Mucosa of gallbladder (tissue), 1 donor: ENCODE results near the gene WWC1. TPM values are rescaled to one million over a fixed set of nuclear protein-coding genes. Genes with fewer than 3 reads are reported as not detected.
"Not testable (repeated sequence)": the region's sequence is repeated elsewhere in the genome, so short reads cannot be mapped to it uniquely, and the experiment has no call there.

Source experiments
- DNase-seq: peaks from one replicate; pipeline ENCODE4 v3.0.0-alpha.2; 2020; ENCODE audit warnings: low spot score
- total RNA-seq: library from RNA; stranded (reverse); gene quantifications from one replicate; pipeline ENCODE4 v1.2.1, GENCODE V29; 2021
- donor health status: DM: no; HTN: no; CAD: no.

Gene WWC1
- total RNA-seq, 1 donor from 2014 or later, result 58.4 TPM

- DNase-seq, result no peak
These were observed 16.6 kb downstream of the WWC1 start for GRCh38 chr5:168307925-168308584.

GRCh38 chr5:168308976-168309598 is 17.6 kb downstream of the WWC1 start:
- DNase-seq, result no peak

DNA sequence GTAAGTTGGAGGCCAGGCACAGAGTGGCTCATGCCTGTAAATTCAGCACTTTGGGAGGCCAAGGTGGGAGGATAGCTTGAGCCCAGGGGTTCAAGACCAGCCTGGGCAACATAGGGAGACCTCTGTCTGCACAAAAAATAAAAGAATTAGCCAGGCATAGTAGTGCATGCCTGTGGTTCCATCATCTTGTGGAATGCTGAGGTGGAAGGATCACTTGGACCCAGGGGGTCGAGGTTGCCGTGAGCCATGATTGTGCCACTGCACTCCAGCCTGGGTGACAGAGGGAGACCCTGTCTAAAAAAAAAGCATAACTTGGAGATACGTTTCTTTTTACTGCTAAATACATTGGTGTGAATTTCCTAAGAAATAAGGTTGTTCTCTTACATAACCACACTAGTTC is 19.1 kb downstream of the WWC1 start:
- DNase-seq, result not testable (repeated sequence)

GRCh38 chr5:168311061-168311566 is 19.7 kb downstream of the WWC1 start:
- DNase-seq, result no peak

DNA sequence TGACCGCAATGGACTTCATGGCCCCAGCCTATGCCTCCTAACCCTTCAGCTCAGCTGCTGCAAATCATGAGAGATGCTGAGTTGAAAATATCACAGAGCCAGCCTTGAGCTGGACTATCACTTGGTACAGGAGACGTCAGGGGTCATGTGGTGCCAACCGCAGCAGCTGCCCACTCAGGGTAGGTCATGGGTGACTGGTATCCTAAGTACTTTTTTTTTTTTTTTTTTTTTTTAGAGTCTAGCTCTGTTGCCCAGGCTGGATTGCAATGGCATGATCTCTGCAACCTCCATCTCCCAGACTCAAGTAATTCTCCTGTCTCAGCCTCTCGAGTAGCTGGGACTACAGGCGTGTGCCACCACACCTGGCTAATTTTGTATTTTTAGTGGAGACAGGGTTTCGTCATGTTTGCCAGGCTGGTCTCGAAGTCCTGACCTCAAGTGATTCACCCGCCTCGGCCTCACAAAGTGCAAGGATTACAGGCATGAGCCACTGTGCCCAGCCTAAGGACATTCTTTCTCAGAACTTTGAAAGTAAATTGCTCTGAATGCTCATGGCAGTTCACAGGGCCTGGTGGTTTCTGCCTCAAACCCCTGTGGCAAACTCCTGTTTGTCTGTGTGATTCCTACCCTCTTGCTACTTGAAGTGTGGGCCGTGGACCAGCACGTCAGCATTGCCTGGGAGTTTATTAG is 21.3 kb downstream of the WWC1 start:
- no peak for DNase-seq

DNA sequence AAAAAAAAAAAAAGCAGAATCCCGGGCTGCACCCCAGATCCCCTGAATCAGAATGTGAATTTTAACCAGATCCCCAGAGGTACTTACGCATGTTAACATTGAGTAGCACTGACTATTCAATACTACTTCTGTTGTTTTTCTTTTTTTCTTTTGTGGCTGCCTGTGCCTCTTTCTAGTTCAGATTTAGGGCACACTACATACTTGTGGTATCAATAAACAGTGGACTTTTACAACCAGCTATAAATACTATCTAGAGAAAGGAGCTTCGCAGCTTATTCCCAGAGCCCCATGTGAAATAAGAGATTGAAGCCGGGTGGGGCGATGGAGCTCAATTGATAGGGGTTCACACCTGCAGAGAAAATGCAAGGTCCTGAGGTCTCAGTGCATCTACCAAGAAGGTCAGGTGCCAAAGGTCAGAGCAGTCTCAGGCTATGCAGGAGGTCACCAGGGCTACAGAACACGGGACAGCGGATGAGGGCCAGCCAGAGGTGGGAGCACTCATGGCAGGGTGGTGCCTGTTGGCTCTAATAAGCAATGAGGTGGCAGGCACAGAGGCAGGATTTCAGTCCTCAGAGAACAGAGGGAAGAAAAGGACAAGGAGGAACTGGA is 22.3 kb downstream of the WWC1 start:
- DNase-seq, result no peak

GRCh38 chr5:168314735-168315411 is 23.4 kb downstream of the WWC1 start:
- DNase-seq, result peak; percentile 93

GRCh38 chr5:168315416-168316138 is 24.1 kb downstream of the WWC1 start:
- no peak for DNase-seq

DNA sequence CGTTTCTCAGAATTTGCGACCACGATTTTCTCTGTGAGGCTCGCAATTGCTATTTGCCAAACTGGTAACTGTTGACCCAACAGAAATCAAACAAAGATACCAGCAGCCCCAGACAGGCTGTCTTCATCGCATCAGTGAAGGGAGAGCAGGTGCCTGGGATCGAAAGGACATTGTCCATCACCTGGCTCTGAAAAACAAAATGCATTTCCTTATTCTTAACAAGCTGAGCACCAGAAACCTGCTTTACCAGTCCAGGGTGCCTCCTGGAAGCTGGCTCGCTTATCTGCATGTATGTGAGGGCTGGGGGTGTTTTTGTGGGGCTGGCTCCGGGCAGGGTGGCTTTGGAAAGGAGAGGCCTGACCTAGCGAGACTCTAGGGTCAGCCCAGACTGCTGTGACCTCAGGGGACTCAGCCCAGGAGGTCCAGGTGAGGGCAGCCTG is 24.7 kb downstream of the WWC1 start:
- DNase-seq, result peak; percentile 86

- no peak for DNase-seq
These were observed 25.7 kb downstream of the WWC1 start for GRCh38 chr5:168317096-168317520.

- no peak for DNase-seq
These were observed 26.2 kb downstream of the WWC1 start for GRCh38 chr5:168317521-168318147.

GRCh38 chr5:168318240-168318639 is 26.8 kb downstream of the WWC1 start:
- DNase-seq, result no peak

DNA sequence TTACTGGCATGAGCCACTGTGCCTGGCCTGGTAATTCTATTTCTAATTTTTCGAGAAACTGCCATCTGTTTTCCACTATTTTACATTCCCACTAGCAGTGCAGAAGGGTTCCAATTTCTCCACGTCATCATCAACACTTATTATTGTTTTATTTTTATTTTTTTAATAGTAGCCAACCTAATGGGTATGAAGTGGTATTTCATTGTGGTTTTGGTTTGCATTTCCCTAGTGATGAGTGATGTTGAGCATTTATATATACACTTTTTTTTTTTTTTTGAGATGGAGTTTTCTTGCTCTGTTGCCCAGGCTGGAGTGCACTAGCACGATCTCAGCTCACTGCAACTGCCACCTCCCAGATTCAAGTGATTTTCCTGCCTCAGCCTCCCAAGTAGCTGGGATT is 28.3 kb downstream of the WWC1 start:
- DNase-seq, result no peak

GRCh38 chr5:168320805-168321204 is 29.4 kb downstream of the WWC1 start:
- no peak for DNase-seq

- peak; percentile 84 for DNase-seq
These were observed 33.6 kb downstream of the WWC1 start for GRCh38 chr5:168324859-168325630.

GRCh38 chr5:168327019-168327421 is 35.6 kb downstream of the WWC1 start:
- no peak for DNase-seq

DNA sequence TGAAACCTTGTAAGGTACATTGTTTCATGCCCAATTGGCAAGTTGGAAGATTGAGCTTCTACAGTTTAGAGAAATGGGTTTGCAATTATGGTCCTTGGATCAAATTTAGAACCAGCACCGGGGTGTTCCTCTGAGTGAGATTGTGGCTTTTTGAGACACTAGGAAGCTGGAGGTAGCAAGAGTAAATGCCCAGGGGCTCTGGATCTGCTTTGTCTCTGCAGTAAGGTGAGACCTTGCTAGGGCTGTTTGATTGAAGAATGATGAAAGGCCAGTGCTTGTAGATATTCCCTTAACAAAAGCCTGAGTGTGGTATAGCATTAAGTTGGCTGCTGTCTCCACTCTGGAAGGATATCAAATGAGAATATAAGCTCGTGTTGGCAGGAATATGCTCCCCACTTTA is 36.0 kb downstream of the WWC1 start:
- DNase-seq, result no peak

DNA sequence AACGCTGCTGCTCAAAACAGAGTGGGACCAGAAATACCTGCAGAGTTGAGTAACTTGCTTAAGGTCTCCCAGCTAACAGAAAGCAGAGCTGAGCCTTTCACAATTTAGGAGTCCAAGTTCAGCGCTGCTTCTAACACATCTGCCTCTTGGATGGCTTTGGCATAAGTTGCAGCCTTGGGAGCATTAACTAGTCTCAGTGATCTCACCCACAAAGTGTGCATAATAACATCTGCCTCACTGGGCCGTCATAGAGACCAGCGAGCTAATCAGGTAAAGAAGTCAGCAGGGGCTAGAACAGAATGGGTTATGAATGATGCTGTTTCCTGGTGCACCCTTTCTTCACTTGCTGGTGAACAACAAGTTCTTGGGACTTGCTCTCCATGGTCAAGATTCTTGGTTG is 36.5 kb downstream of the WWC1 start:
- DNase-seq, result no peak

- DNase-seq, result no peak
These were observed 37.4 kb downstream of the WWC1 start for GRCh38 chr5:168328814-168329213.

GRCh38 chr5:168329302-168329701 is 37.9 kb downstream of the WWC1 start:
- DNase-seq, result no peak
